Activated naive CD8-positive, alpha-beta T cell treated with anti-CD3 and anti-CD28 coated beads, Interleukin-2, amount 10 ng/mL, durations not matched to agents 7 days and 5 days (primary cell): ENCODE data around the gene OSGEP. TPM values are rescaled to one million over a fixed set of nuclear protein-coding genes. Genes with fewer than 3 reads are reported as not detected.

Experiments
- ATAC-seq: fragments of 150-1000 bp; cut with Tn5 transposase; one replicate; pipeline ENCODE4 v1.10.0; 2021; ENCODE audit warnings: low read depth, moderate library complexity
- POLR2A ChIA-PET: fragments of 350-600 bp; sonication (Branson Sonifier 250); formaldehyde crosslinking; loops from one replicate; lab custom pipeline; 2021; ENCODE audit warnings: antibody characterized with exemption; lab: Charles Lee
- DNase-seq: peaks from one replicate; pipeline ENCODE4 v3.0.0; 2021
- H3K27ac Mint-ChIP-seq: one replicate; pipeline ENCODE4 v1.8.0; 2022; ENCODE audit warnings: mild to moderate bottlenecking, mixed read lengths
- H3K27me3 Mint-ChIP-seq: one replicate; pipeline ENCODE4 v1.8.0; 2022; ENCODE audit warnings: mild to moderate bottlenecking, moderate library complexity, mixed read lengths
- H3K36me3 Mint-ChIP-seq: one replicate; pipeline ENCODE4 v1.8.0; 2021; ENCODE audit warnings: mild to moderate bottlenecking, mixed read lengths
- H3K4me1 Mint-ChIP-seq: one replicate; pipeline ENCODE4 v1.8.0; 2021; ENCODE audit warnings: mixed read lengths
- H3K4me3 Mint-ChIP-seq: one replicate; pipeline ENCODE4 v1.8.0; 2022; ENCODE audit warnings: mild to moderate bottlenecking, moderate library complexity, mixed read lengths
- H3K9me3 Mint-ChIP-seq: one replicate; pipeline ENCODE4 v1.8.0; 2021; ENCODE audit warnings: mixed read lengths
- total RNA-seq, 2 experiments: library from RNA; stranded (reverse); gene quantifications; one replicate each; pipeline ENCODE4 v1.2.3, GENCODE V29; 2021

The OSGEP gene
- total RNA-seq, 2 experiments from 2014 or later: 63.5 to 65.3 TPM

DNA sequence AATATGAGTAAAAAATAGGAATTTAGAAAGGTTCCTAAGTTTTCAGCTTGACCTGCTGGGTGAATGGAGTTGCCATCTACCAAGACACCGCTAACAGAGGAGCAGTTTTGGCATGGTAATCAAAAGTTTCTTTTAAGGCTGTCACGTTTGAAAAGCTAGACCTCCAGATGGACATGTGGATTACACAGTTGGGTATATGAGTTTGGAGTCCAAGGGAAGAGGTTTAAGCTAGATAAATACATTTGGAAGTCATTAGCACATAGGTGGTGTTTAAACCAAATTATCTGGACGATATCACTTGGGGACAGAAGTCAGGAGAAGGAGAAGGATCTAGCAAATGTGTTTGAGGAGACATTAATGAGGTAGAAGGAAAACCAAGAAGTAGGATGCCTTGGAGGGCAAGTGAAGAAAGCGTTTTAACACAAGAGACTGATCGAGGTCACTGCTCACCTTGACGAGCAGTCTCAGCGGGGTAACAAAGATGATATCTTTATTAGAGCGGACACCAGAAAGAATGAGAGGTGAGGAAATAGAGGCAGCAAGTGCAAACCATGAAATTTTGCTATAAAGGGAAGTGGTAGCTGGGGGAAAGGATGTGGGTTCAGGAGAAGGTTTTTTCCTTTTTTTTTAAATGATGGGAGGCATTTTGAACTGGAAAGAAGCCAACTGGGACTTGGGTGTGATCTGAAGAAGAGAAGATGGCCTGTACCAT lies 32.2 kb upstream of the OSGEP start:
- peaks cover 2% of the 10 kb centered on the region for H3K36me3 Mint-ChIP-seq
- peak overlapping the region; percentile 34 for H3K4me3 Mint-ChIP-seq
- POLR2A ChIA-PET: interaction anchor here (0.8 to 2.1 kb wide), 4 partner anchors 8 to 144 kb away, joined by 4 to 10 read pairs (median 4); partner anchors contain the start of gene PARP2
- DNase-seq: no peak
- no peaks in the 10 kb centered on the region for H3K27me3 Mint-ChIP-seq
- ATAC-seq: peak; percentile 9
- peaks cover 2% of the 10 kb centered on the region for H3K9me3 Mint-ChIP-seq
- peaks cover 47% of the 10 kb centered on the region for H3K4me1 Mint-ChIP-seq
- peak overlapping the region; percentile 5 for H3K27ac Mint-ChIP-seq

DNA sequence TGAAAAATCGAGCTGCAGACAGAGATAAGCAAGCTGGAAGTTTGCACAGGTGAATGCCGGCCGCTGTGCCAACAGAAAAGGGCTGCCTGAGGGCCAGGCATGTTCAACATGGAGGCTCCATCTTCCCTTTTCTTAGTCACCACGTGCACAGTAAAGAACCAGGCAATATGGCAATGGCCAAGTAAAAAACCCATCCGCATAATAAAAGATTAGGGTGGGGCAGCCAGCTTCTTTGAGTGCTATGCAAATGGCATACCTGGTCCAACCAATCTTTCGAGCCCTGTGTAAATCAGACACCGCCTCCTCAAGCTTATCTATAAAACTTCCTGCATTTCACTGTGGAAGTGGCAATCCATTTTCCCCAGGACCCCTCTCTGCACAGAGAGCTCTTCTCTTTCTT lies 31.3 kb upstream of the OSGEP start:
- POLR2A ChIA-PET: interaction anchor here (2.1 kb wide), 1 partner anchor 16 kb away, joined by 10 read pairs; no protein-coding TSS in a partner anchor
- Mint-ChIP-seq H3K36me3 (peaks cover 2% of the 10 kb centered on the region), H3K4me3 (no peak overlapping the region), H3K4me1 (peaks cover 39% of the 10 kb centered on the region), H3K9me3 (no peaks in the 10 kb centered on the region), H3K27ac (no peak overlapping the region), H3K27me3 (no peaks in the 10 kb centered on the region)
- ATAC-seq (no peak), DNase-seq (no peak)

DNA sequence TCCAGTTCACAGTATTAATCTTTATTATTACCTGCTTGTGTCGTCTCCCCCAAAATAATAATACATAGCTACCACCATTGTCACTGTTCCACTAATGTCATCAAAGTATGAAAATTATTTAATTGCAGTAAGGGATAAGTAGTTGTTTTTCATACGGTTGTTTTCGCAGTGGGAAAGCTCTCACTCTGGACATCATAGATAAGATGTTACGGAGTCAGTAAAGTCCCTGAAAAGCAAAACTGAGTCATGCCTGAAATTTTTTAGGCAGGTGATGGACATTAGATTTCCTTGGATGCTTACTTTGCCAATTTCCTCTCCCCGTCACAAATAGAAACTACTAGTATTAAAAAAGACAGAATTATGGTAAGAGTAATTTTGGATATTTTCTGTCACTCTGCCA lies 27.8 kb upstream of the OSGEP start:
- POLR2A ChIA-PET: interaction anchor here (1.4 kb wide), 1 partner anchor 13 kb away, joined by 3 read pairs; the partner anchor contains the start of gene PNP

DNA sequence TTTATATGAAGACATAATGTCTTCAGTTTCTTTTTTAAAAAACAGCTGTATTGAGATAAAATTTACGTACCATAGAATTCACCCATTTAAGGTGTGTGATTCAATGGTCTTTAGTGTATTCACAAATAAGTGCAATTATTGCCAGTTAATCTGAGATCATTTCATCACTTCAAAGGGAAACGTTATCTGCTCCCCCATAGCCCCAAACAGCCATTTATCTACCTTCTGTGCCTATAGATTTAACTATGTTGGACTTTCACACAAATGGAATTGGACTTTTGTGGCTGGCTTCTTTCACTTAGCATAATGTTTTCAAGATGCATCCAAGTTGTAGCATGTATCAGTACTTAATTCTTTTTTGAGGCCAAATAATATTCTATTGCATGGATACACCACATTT lies 24.3 kb upstream of the OSGEP start:
- peaks cover 52% of the 10 kb centered on the region for H3K36me3 Mint-ChIP-seq
- H3K4me1 Mint-ChIP-seq: peaks cover 31% of the 10 kb centered on the region
- H3K9me3 Mint-ChIP-seq: no peaks in the 10 kb centered on the region
- H3K27ac Mint-ChIP-seq: no peak overlapping the region
- ATAC-seq: no peak
- DNase-seq: no peak
- H3K4me3 Mint-ChIP-seq: no peak overlapping the region
- no peaks in the 10 kb centered on the region for H3K27me3 Mint-ChIP-seq
- POLR2A ChIA-PET: interaction anchor here (1.0 to 1.7 kb wide), 4 partner anchors 8 to 63 kb away, joined by 3 to 9 read pairs (median 6); partner anchors contain the start of genes PIP4P1 and PNP

More for the DNA sequence above, 27.8 kb upstream of the OSGEP start:
- Mint-ChIP-seq H3K36me3 (peaks cover 22% of the 10 kb centered on the region), H3K27me3 (no peaks in the 10 kb centered on the region), H3K4me1 (peaks cover 21% of the 10 kb centered on the region), H3K9me3 (no peaks in the 10 kb centered on the region), H3K27ac (no peak overlapping the region), H3K4me3 (no peak overlapping the region)
- no peak for ATAC-seq
- DNase-seq: no peak

DNA sequence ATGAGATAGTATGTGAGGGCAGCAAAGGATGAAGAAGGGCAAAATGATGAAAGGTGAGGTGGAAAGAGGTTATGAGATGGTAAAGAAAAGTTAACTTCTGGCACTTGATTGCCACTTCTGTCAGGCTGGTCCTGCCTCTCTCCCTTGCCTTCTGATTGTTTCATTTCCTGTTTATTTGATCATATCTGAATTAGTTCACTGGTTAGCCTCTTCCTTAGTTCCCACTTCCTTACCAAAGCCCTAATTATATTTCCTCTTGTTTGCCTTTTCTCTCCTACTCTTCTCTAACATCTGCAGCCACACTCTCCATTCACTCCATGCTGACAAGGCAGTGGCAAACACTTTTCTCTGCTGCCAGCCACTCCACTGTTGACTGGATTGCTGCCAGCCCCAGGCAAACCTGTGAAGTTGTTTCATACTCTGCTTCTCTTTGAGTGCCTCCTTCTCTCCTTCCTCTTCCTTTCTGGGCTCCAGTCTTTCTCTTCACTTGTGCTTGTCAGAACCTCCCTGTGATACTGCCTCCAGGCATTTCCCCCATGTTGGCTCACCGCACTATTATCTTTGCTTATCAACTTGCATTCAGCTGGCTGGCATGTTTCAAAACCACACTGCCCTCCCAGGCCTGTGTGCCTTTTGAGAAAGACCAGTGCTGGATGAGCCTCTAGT lies 22.7 kb upstream of the OSGEP start:
- POLR2A ChIA-PET: interaction anchor here (0.7 to 1.5 kb wide), 4 partner anchors 9 to 16 kb away, joined by 3 to 8 read pairs (median 4); partner anchors contain the start of gene PIP4P1
- Mint-ChIP-seq H3K27me3 (no peaks in the 10 kb centered on the region), H3K4me3 (peak overlapping the region; percentile 72), H3K9me3 (no peaks in the 10 kb centered on the region), H3K27ac (peak overlapping the region; percentile 93), H3K4me1 (peaks cover 40% of the 10 kb centered on the region), H3K36me3 (peaks cover 61% of the 10 kb centered on the region)
- DNase-seq (peak; percentile 45), ATAC-seq (peak; percentile 65)

DNA sequence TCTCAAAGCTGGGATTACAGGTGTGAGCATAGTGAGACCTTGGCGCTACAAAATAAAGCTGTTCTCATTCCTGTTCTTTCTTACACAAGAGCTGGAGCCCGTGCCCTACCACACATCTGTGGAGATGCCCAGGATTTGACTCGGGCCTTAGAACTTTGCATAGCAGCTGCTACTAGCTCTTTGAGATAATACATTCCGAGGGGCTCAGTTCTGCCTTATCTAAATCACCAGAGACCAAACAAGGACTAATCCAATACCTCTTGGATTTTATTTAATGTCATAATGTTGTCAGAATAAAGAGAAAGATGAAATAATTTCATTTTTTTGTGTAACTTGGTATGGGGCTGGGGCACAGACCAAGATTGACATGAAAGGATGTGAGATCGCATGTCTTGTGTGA lies 22.2 kb upstream of the OSGEP start:
- Mint-ChIP-seq H3K4me3 (peak overlapping the region; percentile 72), H3K36me3 (peaks cover 66% of the 10 kb centered on the region), H3K9me3 (no peaks in the 10 kb centered on the region), H3K27me3 (no peaks in the 10 kb centered on the region), H3K4me1 (peaks cover 46% of the 10 kb centered on the region), H3K27ac (peak overlapping the region; percentile 93)
- ATAC-seq (no peak), DNase-seq (no peak)
- POLR2A ChIA-PET: interaction anchor here (1.1 to 1.5 kb wide), 2 partner anchors 13 to 15 kb away, joined by 3 to 6 read pairs; partner anchors contain the start of gene PIP4P1

DNA sequence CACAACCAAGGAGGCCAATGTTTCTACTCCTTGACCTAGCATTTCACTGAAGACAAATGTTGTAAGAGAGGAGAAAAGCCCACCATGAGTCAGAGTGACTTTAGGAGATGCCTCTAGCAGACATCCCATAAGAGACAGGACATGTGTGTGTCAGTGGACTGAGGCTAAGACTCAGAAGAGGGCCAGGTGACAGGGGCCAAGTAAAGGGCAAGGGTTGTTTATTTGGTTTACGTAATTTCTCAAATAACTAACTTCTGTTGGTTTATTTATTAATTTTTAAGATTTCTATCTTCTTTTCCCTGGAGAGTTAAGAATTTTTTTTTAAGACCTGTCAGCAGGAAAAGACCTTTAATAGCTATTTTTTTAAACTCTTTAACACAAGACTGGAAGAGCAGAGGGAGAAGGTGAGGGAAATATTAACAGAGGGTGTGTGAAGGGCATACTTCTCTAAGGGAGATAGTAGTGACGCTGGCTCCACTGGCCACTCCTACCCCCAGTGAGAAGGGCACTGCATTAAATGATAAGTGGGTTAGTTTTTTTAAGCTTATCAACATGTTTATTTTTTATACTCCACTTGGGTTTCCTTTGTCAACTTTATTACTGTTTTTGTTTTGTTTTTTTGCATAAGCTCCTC lies 18.0 kb upstream of the OSGEP start:
- Mint-ChIP-seq H3K9me3 (no peaks in the 10 kb centered on the region), H3K4me1 (peaks cover 60% of the 10 kb centered on the region), H3K27ac (peak overlapping the region; percentile 59), H3K4me3 (peak overlapping the region; percentile 75), H3K36me3 (peaks cover 61% of the 10 kb centered on the region), H3K27me3 (no peaks in the 10 kb centered on the region)
- POLR2A ChIA-PET: interaction anchor here (1.0 to 2.2 kb wide), 2 partner anchors 12 to 18 kb away, joined by 4 to 9 read pairs; partner anchors contain the start of genes APEX1, OSGEP and PIP4P1
- DNase-seq (no peak), ATAC-seq (no peak)

DNA sequence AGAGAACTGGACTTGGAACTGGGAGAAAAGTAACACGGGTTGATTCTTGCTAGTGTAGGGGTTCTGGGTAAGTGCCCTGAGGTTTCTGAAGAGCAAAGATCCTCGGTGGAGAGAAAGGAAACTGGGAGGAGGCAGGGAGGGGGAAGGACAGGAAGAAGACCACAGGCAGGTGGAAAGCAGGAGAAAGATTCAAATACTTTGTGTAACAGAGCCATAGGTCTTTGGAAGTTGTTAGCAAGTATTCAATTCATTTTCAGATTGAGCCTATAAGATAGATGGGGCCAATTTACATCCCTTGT lies 15.9 kb upstream of the OSGEP start:
- H3K4me3 Mint-ChIP-seq: peak overlapping the region; percentile 99
- H3K36me3 Mint-ChIP-seq: peaks cover 43% of the 10 kb centered on the region
- H3K27me3 Mint-ChIP-seq: no peaks in the 10 kb centered on the region
- ATAC-seq (no peak), DNase-seq (no peak)
- POLR2A ChIA-PET: interaction anchor here (1.3 to 3.1 kb wide), 10 partner anchors 8 to 137 kb away, joined by 4 to 36 read pairs (median 18); partner anchors contain the start of genes APEX1, CCNB1IP1, OSGEP and PARP2
- no peaks in the 10 kb centered on the region for H3K9me3 Mint-ChIP-seq
- H3K4me1 Mint-ChIP-seq: peaks cover 46% of the 10 kb centered on the region
- H3K27ac Mint-ChIP-seq: peak overlapping the region; percentile 99

DNA sequence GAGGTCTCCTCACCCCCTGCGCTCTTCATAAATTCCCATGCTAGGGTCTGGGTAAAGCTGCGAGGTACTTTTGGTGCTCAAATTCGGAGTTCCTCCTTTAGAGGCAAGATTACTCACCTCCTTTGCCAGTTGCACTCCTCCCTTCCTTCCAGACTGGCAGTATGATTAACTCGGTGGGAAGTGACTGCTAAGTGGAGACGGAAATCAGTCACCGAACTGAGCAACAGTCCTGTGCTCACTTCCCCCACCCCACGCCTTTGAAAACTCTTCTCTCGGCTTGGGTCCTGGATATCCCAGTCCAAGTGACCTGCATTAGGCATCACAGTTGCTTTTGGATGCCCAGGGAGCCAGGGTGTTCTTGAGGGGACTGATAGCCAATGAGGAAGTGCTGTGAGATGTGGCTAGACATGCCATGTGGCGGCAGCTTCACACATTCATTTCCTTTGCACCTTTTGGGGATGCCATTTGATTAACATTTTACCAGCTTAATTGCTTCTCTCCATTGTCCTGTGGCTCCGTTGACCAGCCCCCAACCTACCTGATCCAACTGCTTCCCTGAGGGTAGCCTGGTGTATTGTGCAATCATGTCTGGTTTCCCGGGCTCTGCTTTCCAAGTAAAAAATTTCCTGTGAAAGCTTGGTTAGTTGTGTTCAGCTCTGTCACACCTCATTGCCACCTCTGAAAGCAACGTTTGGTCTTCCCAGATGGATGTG lies 15.4 kb upstream of the OSGEP start:
- peak; percentile 53 for DNase-seq
- no peaks in the 10 kb centered on the region for H3K27me3 Mint-ChIP-seq
- H3K4me1 Mint-ChIP-seq: peaks cover 44% of the 10 kb centered on the region
- POLR2A ChIA-PET: interaction anchor here (0.6 to 3.1 kb wide), 20 partner anchors 8 to 212 kb away, joined by 3 to 36 read pairs (median 6); partner anchors contain the start of genes APEX1, CCNB1IP1, OSGEP and PARP2
- ATAC-seq: peak; percentile 27
- H3K4me3 Mint-ChIP-seq: peak overlapping the region; percentile 99
- H3K36me3 Mint-ChIP-seq: peaks cover 39% of the 10 kb centered on the region
- no peaks in the 10 kb centered on the region for H3K9me3 Mint-ChIP-seq
- peak overlapping the region; percentile 99 for H3K27ac Mint-ChIP-seq

DNA sequence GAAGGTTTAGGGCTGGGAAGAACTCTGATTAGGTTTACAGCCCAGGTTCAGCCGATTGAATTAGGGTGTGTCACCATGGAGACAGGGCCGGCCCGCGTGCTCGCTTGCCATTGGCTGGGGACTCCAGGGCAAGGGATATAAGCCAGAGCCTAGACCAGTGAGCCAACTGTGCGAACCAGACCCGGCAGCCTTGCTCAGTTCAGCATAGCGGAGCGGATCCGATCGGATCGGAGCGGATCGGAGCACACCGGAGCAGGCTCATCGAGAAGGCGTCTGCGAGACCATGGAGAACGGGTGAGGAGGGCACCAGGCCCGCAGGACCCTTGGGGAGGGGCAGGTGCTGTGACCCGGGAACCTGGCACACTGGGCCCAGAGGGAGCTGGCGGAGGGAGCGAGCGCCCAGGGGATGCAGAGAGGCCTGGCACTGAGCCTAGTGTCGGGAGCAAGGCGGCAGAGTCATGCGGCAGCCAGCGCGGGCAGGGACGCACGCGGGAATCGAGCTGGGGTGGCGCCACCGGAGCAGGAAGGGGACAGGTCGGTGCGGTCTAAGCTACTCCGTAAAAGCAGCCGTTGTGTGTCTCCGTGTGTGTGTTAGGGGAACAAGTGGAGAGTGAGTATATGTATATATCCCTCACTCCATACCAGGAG lies 14.8 kb upstream of the OSGEP start, which contains the start of gene PNP:
PNP (plus strand) TSS at position 165 of the 648 bp plus-strand sequence; CDS start at position 284, 119 bp downstream.
- peak; percentile 86 for DNase-seq
- Mint-ChIP-seq H3K27me3 (no peaks in the 10 kb centered on the region), H3K9me3 (no peaks in the 10 kb centered on the region), H3K27ac (peak within 1 kb of the TSS; percentile 99), H3K4me3 (peak within 1 kb of the TSS; percentile 99), H3K4me1 (peaks cover 42% of the 10 kb centered on the region), H3K36me3 (peaks cover 32% of the 10 kb centered on the region)
- POLR2A ChIA-PET: interaction anchor here (0.6 to 3.1 kb wide), 21 partner anchors 8 to 212 kb away, joined by 3 to 36 read pairs (median 6); partner anchors contain the start of genes APEX1, CCNB1IP1, OSGEP and PARP2
- ATAC-seq: peak; percentile 94

DNA sequence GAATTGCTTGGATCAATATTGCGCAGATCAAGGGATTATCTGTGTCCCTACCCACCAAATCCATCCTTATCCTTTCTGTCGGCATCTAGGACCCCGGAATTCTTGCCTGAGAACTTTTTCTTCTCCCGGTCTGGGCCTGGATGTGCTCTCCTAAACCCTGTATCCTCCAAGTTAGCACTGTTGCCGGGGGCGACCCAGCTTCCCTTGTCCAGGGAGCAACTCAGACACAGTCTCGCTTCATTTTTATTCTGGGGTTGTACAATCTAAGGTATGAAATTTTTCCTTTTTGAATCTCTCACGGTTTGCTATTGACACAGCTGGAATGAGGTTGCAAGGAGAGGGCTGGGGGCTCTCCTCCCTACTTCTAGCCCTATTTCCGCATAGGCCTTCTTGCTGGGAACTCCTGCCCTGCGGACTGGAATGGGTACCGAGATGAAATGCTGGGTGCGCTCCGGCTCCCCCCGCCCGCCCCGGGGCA lies 14.2 kb upstream of the OSGEP start:
- H3K36me3 Mint-ChIP-seq: peaks cover 27% of the 10 kb centered on the region
- peaks cover 36% of the 10 kb centered on the region for H3K4me1 Mint-ChIP-seq
- peak overlapping the region; percentile 99 for H3K27ac Mint-ChIP-seq
- peak overlapping the region; percentile 99 for H3K4me3 Mint-ChIP-seq
- ATAC-seq: no peak
- POLR2A ChIA-PET: interaction anchor here (1.2 to 3.1 kb wide), 13 partner anchors 8 to 140 kb away, joined by 3 to 36 read pairs (median 8); partner anchors contain the start of genes APEX1, OSGEP, PARP2 and PIP4P1
- DNase-seq: no peak
- no peaks in the 10 kb centered on the region for H3K27me3 Mint-ChIP-seq
- no peaks in the 10 kb centered on the region for H3K9me3 Mint-ChIP-seq
